Body of pancreas (tissue), 4 donors: ENCODE results near the gene SMPD3.

Experiments used
- CTCF ChIP-seq, 7 experiments: fragments of 450-650 bp in 4 of 7; fragments of 200-600 bp in 3 of 7; sonication (generic) in 3 of 7; IDR thresholded peaks; one replicate each; pipeline ENCODE4 v1.5.1; 2016 to 2019; ENCODE audit warnings: antibody characterized with exemption in 7 of 7
- POLR2A ChIP-seq, 3 donors: fragments of 450-650 bp; IDR thresholded peaks; one replicate each; pipeline ENCODE4 v1.6.1; 2016; ENCODE audit warnings: antibody characterized with exemption in 3 of 3, mild to moderate bottlenecking in 2 of 3

GRCh38 chr16:68386628-68387027 is 61.7 kb downstream of the SMPD3 start:
- no peak for TF ChIP-seq CTCF (IDR thresholded peaks at IDR 0.05)
- no peak for TF ChIP-seq POLR2A (IDR thresholded peaks at IDR 0.05)
